GM21381 (cell line): ENCODE results near the gene E2F3.

Experiments
- ATAC-seq: cut with Tn5 transposase; IDR thresholded peaks from one replicate; pipeline ENCODE4 v1.9.1; 2021; ENCODE audit warnings: mild to moderate bottlenecking, moderate library complexity; ENCODE audit not compliant: unreplicated experiment

Gene E2F3

GRCh38 chr6:20401205-20402091 lies at the start of gene E2F3:
TSS of gene E2F3 (plus strand) at chr6:20401879. CDS start at chr6:20402233, 354 bp downstream.
- peak; percentile 84 for ATAC-seq

DNA sequence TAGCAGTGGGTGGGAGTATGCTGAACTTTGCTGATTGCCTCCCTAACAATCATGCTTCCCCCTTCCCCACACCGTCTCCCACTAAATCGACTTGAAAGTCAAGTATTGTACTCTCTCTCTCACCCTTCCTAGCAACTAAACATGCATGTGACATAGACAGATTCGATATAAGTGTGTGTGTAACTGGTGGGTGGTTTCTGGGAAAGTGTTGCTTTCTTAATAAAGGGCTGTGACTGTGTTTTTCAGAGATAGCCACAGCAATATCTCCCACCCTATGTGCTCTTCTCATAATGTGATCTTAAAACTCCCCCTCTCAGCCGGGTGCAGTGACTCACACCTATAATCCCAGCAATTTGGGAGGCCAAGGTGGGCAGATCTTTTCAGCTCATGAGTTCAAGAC lies 49.3 kb upstream of the E2F3 start:
- no peak for ATAC-seq

DNA sequence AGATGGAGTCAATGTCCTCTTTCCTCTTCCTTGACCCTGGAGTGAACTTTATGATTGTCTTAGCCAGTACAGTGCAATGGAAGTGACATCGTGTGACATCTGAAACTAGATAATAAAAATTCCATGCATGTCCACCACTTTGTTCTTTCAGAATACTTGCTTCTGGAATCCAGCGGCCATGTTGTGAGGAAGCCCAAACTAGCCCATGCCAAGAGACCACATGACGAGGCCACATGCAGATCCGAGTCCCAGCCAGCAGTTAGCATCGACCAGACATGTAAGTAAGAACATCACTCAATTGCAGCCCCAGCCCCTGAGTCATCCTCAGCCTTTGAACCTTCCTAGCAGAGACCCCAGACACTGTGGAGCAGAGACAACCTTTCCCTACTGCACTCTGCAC lies 48.5 kb upstream of the E2F3 start:
- ATAC-seq = no peak

DNA sequence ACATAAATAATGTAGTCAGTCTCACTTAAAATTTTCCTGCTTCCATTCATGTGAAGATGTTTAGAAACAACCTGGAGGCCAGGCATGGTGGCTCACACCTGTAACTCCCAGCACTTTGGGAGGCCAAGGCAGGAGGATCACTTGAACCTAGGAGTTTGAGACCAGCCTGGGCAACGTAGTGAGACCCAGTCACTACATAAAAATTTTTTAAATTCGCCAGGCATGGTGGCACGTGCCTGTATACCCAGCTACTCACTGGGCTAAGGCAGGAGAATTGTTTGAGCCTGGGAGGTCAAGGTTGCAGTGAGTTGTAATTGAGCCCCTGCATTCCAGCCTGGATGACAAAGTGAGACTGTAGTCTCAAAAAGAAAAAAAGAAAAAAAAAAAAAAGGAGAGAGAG lies 47.3 kb upstream of the E2F3 start:
- no peak for ATAC-seq

DNA sequence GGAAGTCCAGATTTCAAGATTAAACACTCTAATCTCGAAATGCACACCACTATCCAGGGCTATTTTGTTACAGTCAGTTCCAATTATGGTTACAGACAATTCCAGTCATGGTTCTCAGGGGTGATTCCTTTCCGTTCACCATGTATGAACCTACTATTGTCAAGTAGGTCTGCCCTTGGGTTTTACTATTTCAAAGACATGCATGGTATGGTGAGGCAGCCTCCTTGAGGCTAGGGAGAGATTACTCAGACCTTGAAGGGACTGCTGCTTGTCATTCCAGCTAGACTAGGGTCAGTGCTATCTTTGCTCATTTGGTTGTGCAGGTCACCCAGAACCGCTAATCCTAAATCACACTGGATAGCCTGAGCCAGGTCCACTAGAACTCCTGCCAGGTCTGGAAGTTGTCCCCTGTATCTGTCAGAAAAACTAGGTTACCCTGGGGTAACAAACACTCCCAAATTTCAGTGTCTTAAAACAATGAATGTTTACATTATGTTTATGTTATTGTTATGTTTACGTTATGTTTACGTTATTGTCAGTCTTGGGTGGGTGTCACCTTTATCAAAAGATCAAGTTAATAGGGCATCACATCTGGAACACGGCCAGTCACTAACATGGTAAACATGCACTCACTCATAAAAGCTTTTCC lies 41.1 kb upstream of the E2F3 start:
- ATAC-seq = no peak

DNA sequence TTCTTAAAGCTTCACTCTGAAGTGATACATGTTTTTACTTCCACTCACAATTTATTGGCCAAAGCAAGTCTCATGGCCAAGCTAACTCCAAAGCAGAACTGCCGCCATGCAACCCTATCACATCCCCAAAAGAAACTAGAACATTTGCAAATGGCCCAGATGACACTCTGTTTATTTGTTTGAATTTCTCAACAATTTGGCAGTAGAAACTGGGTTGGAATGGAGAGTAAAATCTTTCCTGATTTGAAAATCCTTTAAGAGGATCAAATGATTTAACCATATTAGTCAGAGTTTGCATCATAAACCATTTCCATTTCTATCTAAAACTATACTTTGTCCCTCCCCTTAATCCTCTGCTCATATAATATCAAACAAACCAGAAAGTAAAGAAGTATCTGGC lies 39.1 kb upstream of the E2F3 start:
- no peak for ATAC-seq

- no peak for ATAC-seq
Measured at GRCh38 chr6:20364327-20364726, 37.4 kb upstream of the E2F3 start.

GRCh38 chr6:20365456-20365855 lies 36.2 kb upstream of the E2F3 start:
- peak; percentile 79 for ATAC-seq

GRCh38 chr6:20366082-20366830 lies 35.4 kb upstream of the E2F3 start:
- ATAC-seq = no peak

- ATAC-seq = no peak
Measured at GRCh38 chr6:20367743-20368485, 33.8 kb upstream of the E2F3 start.

DNA sequence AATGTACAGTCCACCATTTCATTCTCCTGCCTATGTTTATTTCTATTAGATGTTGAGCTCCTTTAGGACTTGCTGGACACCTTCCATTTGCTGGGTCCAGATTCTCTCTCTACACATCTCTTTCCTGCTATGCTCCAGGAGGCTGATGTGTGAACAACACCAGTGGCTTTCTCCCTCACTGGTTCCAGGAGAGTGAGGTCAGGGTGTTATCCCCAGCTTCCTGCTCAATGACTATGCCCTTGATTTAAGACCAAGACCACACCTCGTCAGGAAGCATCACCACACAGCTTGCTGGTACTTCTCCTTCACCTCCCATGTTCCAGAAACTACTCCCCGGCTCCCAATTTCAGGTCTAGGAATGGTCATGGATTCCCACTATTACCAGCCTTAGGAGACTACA lies 31.3 kb upstream of the E2F3 start:
- no peak for ATAC-seq

- no peak for ATAC-seq
Measured at GRCh38 chr6:20370801-20371200, 30.9 kb upstream of the E2F3 start.

GRCh38 chr6:20375436-20375835 lies 26.2 kb upstream of the E2F3 start:
- no peak for ATAC-seq

- ATAC-seq = no peak
Measured at GRCh38 chr6:20377623-20378265, 23.9 kb upstream of the E2F3 start.

- ATAC-seq = no peak
Measured at GRCh38 chr6:20379231-20379630, 22.4 kb upstream of the E2F3 start.

DNA sequence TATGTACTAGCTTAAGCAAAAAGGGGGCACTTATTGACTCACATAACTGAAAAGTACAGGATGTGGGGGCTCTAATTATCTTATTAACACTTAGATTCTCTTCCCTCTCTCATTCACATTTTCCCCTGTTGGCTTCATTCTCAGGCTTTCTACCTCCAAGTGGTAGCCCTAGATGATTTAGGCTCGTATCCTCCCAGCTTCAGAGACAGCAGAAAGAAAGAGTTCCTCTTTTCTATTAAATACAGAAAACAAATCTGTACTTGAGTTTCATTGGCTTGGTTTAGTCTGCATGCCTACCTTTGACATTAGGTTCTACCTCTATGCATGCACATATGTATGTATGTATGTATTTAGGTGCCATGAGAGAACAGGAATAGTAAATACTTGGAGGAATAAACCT lies 15.5 kb upstream of the E2F3 start:
- ATAC-seq = no peak

DNA sequence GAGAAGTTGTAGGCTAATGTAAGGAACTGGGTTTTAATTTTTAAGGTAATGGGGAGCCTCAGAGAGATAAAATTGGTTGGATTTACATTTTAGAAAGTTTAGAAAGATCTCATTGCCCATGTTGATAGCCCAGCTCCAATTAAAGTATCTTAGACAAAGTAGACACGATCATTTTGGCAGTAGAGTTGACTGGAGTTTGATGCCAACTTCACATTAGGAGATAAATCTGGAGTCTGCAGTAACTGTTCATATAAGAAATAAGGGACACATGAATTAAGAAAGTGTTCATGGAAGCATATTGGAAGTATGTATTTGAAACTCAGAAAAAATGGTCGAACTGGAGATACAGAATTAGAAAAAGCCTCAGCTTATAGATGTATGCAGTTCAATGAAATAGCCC lies 12.6 kb upstream of the E2F3 start:
- no peak for ATAC-seq

GRCh38 chr6:20393297-20393696 lies 8.4 kb upstream of the E2F3 start:
- no peak for ATAC-seq

- ATAC-seq = no peak
Measured at GRCh38 chr6:20399518-20399917, 2.2 kb upstream of the E2F3 start.

GRCh38 chr6:20400456-20401204 lies 1.0 kb upstream of the E2F3 start:
- ATAC-seq = no peak
